Fibroblast of upper back skin (primary cell): ENCODE measurements around the gene SLC9A9.

Source experiments
- DNase-seq: peaks from one replicate; pipeline ENCODE4 v3.0.0-alpha.2; 2013

The SLC9A9 gene

DNA sequence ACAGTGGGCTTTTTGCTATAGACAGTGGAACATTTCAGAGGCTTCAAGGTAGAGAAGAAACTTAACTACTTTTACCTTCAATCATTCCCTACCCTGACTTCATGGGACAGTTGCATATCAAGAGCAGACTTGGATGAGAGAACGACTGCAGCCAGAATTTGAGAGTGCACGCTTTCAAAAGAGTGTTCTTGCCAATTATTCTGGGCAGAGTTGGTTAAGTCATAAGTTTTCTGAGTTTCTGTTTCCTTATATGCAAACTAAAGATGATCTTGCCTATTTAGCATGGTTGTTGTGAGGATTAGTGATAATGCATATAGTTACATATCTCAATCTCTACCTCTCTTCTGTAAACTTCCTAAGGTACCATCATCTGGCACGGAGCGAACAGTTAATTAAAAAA is 7.6 kb downstream of the SLC9A9 start:
- no peak for DNase-seq

GRCh38 chr3:143839980-143840379 is 8.3 kb downstream of the SLC9A9 start:
- no peak for DNase-seq

DNA sequence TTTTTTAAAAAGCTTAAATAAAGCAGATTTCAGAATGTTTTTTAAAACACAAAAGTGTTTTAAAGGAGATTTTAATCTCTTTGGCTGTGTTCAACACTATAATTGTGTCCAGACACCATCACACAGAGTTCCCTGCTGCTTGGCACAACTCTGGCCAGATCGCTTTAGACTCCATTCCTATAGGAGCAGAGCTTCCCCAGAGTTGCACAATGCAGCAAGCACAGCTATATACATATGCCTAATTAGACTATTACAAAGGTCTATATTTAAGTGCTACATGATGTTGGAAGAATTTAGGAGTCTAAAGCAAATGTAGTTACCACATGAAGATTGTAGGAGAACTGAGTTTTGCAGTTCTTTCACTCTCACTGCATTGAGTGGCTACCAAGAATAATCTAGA is 11.2 kb downstream of the SLC9A9 start:
- DNase-seq: no peak

DNA sequence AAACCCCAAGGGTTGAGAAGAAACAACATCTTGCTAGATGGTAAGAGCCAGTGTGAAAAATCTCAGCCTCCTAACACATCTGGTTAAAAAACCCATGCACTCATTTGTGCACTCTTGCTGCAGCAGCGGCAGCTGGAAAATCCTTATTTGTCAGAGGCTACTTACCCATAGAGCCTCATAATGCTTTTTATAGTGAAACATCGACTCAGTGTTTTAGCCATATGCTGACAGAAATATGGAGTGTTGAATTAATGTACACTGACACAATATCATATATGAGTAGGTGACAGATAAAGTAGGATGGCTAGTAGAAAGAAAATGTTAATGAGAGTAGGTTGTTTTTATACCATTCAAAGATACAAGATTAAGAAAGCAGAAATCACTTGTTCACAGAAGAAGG is 13.0 kb downstream of the SLC9A9 start:
- DNase-seq: no peak

DNA sequence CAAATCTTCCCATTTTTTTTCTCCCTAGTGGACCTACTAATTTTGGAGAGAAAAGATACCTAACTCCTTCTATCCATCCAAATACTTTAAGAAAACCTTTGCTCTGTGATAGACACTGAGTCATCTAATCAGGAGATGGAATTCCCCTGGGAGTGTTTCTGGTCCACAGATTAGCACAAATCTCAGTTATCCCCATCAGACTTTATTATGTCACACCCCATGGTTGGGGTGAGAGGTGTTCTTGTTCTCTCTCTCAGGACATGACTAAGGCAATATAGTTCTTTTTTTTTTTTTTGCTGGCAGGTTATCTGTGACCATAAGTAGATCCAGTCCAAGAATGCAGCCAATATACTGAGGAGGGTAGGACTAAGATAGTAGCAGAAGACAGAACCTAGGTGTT is 15.8 kb downstream of the SLC9A9 start:
- DNase-seq: no peak

DNA sequence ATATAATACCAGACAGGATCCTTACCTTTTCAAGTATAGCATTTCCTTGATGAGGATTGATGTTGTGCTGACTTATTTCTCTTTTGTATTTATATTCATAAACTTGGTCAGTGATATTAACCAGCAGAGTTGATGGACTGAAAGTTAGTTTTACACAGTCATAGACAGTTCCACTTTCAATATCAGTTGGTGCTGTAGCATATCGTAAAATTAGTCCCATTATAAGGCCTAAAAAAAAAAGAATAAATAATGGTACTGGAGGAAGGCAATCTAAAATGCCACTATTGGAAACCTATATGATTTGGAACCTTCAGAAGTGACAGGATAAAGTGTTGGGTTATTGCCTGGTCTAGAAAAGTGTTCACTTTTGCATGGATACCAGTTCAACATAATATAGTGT is 16.3 kb downstream of the SLC9A9 start:
- DNase-seq: no peak

DNA sequence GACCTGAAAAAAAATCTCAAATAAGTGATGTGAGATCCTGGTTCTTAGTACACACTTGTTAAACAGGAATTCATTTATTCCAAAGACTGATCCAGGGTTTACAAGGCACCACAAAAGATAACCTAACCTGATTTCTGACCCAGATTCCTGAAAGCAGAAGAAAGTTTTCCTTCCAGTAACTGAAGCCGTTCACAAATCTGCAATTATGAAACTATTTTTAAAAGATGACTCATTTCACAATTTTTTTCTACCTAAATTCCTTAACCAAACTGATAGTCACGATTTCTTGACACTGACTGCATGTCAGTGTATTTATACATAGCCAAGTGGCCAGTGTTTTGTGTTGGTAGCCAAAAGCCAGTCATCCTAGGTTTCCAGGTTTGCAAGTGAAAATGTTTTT is 17.1 kb downstream of the SLC9A9 start:
- peak; percentile 61 for DNase-seq

- DNase-seq: no peak
These were observed 17.5 kb downstream of the SLC9A9 start for GRCh38 chr3:143830786-143831185.

GRCh38 chr3:143830063-143830462 is 18.2 kb downstream of the SLC9A9 start:
- DNase-seq: no peak

- DNase-seq: no peak
These were observed 20.8 kb downstream of the SLC9A9 start for GRCh38 chr3:143827425-143827824.

- DNase-seq: no peak
These were observed 22.0 kb downstream of the SLC9A9 start for GRCh38 chr3:143826296-143826695.

DNA sequence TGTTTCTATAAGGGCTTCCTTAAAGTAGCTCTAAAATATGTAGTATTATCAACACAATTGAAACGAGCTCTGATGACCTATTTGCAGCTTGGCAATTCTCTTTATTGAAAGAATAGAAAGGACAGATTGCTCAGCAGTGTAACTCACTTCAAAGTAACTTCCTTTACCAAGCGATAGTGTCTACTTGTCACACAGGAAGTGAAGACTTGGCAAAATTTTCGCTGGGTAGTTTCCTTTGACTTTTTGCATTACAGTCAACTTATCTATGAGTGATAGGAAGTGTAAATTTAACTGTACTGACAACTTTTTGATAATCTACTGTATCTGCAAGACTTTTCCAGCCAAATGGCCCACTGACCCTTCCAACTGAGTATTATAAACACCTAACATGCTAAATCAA is 22.8 kb downstream of the SLC9A9 start:
- no peak for DNase-seq

- DNase-seq: peak; percentile 53
These were observed 23.4 kb downstream of the SLC9A9 start for GRCh38 chr3:143824735-143825385.

DNA sequence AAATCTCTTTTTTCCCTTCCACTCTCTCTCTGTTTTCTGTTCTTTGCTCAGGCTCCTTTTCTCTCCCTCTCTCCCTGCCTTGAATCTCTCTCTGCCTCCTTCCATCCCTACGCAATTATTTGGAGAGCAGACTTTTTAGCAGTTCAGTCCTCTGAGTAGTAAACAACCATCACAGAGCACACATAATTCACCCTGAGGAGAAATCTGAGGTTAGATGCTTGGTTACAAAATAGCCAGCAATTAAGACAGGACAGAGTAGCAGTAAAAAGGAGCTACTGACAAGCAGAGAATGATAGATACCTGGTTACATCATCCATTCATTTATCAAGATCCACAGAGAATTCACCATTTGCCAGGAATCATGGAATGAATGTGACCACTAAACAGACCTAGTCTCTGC is 25.5 kb downstream of the SLC9A9 start:
- DNase-seq: peak; percentile 14

DNA sequence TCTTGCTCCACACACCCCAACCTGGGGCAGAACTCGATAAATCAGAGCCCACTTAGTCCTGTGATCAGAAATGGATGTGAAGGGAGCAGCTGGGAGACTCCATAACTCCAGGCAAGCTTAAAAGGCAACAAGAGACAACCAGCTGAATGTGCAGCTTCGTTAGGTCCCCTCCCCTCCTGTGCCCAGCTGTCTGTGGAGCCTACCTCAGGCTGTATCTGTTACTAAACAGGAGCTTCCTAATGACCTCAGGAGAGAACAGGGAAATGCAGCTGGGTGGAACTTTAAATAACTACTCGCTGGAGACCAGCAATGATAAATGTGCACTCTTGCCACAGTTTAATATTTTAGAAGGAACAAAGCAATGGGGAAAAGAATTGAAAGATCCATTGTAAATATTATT is 25.9 kb downstream of the SLC9A9 start:
- DNase-seq: no peak

DNA sequence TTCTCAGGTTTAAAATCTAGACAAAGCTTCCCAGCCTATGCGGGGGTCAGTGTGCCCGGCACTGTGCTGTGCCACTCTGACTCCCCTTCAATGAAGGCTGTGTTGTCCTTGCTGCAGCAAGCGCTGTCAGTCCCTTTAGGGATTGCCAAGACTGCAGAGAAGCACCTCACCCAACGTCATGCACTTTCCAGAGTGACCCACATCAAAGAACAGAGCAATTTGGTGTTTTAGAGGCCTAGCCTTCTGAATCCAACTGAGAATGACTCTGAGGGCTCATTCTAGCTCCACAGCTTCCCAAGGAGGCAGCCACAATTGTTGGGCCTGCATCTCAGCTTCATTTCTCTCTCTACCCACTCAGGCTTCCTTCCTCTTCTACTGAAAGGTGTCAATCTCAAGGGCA is 26.4 kb downstream of the SLC9A9 start:
- DNase-seq: no peak

GRCh38 chr3:143820466-143821221 is 27.6 kb downstream of the SLC9A9 start:
- peak; percentile 14 for DNase-seq

DNA sequence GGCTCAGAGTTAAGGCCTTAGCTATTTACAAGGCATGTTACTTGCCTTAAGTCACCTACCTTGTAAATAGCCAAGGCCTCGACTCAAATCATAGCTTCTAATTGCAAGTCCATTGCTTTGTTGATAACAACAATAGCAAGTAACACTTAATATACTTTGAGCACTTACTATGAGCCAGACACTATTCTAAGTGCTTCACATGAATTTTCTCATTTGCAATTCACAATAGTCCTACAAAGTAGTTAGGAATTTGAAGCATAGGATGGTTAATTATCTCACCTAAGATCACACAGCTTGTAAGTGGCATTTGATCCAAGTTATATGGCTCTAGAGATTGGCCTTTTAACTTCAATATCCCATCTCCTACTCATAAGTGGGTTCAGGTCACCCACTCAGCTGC is 28.4 kb downstream of the SLC9A9 start:
- no peak for DNase-seq

GRCh38 chr3:143814443-143814889 is 33.8 kb downstream of the SLC9A9 start:
- DNase-seq: no peak

- no peak for DNase-seq
These were observed 35.8 kb downstream of the SLC9A9 start for GRCh38 chr3:143812481-143812880.

DNA sequence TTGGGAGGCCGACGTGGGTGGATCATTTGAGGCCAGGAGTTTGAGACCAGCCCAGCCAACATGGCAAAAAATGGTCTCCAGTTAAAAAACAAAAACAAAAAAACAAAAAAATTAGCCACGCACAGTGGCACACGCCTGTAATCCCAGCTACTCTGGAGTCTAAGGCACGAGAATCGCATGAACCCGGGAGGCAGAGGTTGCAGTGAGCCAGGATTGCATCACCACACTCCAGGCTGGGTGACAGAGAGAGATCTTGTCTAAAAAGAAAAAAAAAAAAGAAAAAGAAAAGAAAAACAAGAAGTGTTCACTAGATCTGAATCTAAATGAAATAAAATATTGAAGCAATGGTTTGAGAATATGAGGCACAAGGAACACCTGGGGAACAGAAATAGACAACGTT is 36.7 kb downstream of the SLC9A9 start:
- no peak for DNase-seq

DNA sequence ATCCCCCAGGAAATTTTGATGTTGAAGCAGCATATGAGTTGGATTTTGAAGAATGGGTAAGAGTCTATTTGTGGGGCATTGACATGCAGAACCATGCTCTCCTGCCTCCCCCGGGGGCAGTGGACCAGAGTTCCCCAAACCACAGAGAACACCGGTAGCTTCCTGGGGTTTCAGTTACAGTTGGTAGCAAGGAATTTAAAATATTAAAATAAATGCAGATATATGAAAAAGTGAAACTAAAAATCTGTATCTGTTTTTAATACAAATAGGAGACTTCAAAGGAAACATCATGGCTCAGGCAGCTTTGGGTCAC is 37.4 kb downstream of the SLC9A9 start:
- no peak for DNase-seq

DNA sequence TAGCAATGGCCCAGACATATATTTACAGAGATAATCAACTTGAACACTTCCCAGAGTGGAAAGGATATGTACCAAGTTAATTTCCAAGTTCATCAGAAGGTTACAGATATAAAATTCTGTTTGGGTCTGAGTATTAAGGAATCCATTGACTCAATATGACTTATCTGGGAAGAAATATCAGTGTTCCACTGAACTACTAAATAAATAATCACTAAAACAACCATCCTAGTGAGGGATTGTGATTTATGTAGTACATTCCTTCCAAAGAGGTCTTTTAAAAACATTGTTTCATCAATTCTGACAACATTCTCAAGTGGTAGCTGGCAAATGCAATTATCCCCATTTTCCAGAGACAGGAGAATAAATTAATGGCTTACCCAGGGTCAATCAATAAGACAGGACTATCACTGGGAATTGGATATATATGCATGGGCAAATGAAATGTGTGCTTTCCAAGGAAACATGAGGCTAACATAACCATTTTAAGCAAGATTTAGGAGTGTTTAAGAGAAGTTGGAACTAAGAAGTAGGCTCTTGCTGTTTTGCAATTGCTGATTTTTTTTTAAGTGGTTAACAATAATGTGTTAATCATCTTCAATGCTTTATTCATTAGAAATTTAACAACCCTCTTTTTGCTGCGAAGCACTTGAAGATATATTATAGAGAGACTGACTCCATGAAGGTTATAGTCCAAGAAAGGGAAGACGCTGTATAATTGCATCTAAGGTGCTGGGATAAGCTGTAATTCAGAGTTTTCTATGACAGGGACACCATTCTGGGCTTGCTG is 37.9 kb downstream of the SLC9A9 start:
- DNase-seq: no peak

DNA sequence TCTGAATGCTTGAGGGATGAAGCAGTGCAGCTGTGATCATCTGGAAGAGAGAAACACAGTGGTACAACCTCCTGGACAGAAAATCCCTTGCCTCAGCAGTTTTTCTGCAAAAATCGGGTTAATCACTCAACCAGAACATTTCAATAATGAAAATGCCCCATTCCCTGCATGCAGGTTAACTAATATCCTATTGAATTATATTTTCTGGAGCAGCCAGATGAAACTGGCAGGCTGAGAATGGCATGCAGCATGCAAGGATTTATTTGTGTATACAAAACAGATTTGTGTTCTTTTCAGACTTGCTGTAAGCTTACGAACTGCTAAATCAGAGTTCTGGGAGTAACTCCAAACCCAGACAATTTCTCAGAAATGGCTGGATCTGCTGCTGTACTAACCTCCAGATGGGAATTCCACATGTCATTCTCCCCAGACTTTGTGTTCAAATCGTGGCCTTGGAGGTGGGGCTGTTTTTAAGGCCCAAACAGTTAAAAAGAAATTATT is 39.1 kb downstream of the SLC9A9 start:
- DNase-seq: peak; percentile 34
